ENCODE data around the gene SIX3. TPM values are rescaled to one million over a fixed set of nuclear protein-coding genes. Genes with fewer than 3 reads are reported as not detected.

Gene SIX3
- total RNA-seq, 1 donor from 2014 or later: not detected

Other genes starting within 250 kb of the SIX3 start
- 0.38 TPM for gene SIX2, start 67.8 kb downstream of the SIX3 start, total RNA-seq

Measured in lower lobe of right lung (tissue), 1 donor.